ENCODE results near the gene OTX1. TPM values are rescaled to one million over a fixed set of nuclear protein-coding genes. Genes with fewer than 3 reads are reported as not detected.

The OTX1 gene
- total RNA-seq, 6 donors from 2014 or later, result 0.24 to 1.7 (median 0.34) TPM; not detected in 1

DNA sequence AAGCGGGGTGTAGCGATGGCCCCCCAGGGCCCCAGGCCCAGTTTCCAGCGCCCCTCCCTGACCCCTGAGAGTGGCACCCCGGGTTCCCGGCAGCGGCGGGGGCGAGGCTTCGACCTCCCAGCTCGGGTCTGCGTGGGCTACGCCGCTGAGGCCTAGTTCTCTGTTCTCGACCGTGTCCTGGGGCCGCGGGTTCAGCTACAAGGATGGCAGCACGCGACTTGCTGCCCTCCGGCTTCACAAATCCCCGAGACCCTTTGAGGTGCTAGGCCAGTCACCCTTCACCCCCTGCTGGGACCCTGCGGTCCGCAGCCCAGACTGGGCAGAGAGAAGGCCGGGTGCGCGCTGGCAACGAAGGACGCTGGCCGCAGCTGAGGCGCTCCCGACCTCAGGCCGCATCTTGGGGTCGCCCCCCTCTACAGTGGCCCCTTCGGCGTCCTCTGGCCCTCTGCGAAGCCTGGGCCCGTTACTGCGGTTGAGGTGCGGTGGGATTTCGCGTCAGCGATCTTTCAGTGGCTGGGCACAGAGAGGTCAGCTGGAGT, 1.2 kb downstream of the OTX1 start:
- Histone ChIP-seq H3K27me3 (peaks cover 0 to 99% (median 69%) of the 10 kb centered on the region in 4 donors), H3K36me3 (no peaks in the 10 kb centered on the region), H3K27ac (no peak overlapping the region), H3K4me3 (peak overlapping the region in 1 of 4 donors; percentile 61), H3K4me1 (peaks cover 46 to 99% (median 81%) of the 10 kb centered on the region in 4 donors), H3K9me3 (no peaks in the 10 kb centered on the region)
- DNase-seq (peak in 1 of 2 donors; percentile 79), ATAC-seq (ENCODE audit: low FRiP score in 2 of 2) (no peak)
- WGBS, 2 donors, result 36 to 43% methylated on average over 5 to 33 of the region's 42 CpGs
- no peak for TF ChIP-seq EP300 (IDR thresholded peaks at IDR 0.05)
- no peak for TF ChIP-seq POLR2A (IDR thresholded peaks at IDR 0.05)
- TF ChIP-seq POLR2AphosphoS5 (IDR thresholded peaks at IDR 0.05), result no peak
- TF ChIP-seq, protein P1, sequence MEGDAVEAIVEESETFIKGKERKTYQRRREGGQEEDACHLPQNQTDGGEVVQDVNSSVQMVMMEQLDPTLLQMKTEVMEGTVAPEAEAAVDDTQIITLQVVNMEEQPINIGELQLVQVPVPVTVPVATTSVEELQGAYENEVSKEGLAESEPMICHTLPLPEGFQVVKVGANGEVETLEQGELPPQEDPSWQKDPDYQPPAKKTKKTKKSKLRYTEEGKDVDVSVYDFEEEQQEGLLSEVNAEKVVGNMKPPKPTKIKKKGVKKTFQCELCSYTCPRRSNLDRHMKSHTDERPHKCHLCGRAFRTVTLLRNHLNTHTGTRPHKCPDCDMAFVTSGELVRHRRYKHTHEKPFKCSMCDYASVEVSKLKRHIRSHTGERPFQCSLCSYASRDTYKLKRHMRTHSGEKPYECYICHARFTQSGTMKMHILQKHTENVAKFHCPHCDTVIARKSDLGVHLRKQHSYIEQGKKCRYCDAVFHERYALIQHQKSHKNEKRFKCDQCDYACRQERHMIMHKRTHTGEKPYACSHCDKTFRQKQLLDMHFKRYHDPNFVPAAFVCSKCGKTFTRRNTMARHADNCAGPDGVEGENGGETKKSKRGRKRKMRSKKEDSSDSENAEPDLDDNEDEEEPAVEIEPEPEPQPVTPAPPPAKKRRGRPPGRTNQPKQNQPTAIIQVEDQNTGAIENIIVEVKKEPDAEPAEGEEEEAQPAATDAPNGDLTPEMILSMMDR (IDR thresholded peaks at IDR 0.05), result no peak

DNA sequence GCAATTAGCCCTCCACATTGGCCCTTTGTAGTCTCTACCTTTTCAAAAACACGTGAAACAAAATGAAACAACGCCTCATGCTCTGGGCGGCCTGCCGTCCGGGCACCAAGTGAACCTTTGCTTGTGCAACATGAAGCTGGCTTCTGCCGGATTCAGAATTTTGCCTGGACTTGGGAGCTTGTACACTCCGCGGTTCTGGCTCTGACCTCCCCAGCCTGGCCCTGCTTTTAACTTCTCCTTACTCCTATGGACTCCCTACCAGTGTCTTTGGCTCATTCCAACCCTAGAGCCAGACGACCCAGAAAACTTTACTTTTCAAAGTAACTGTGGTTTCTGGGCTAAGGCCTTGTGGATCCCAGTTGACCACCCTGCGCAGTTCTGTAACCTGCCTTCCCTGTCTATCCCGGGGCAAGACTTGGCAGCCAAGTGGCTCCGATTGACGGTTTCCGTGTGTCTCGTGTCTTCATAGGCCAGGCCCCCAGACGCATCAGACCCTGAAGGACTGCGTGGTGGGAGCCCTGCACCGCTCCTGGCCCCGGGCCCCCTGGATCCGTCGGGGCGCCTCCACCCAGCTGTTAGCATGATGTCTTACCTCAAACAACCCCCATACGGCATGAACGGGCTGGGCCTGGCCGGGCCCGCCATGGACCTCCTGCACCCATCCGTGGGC, 1.9 kb downstream of the OTX1 start:
- ATAC-seq (ENCODE audit: low FRiP score in 2 of 2) (no peak), DNase-seq (peak in 1 of 2 donors; percentile 75)
- peaks cover 49 to 99% (median 79%) of the 10 kb centered on the region in 4 donors for H3K4me1 ChIP-seq
- H3K27ac ChIP-seq, result no peak overlapping the region
- H3K4me3 ChIP-seq, result no peak overlapping the region
- no peaks in the 10 kb centered on the region for H3K9me3 ChIP-seq
- H3K27me3 ChIP-seq, result peaks cover 0 to 100% (median 71%) of the 10 kb centered on the region in 4 donors
- TF ChIP-seq POLR2A (IDR thresholded peaks at IDR 0.05) (no peak), EP300 (IDR thresholded peaks at IDR 0.05) (no peak), POLR2AphosphoS5 (IDR thresholded peaks at IDR 0.05) (no peak)
- TF ChIP-seq, protein P1 (IDR thresholded peaks at IDR 0.05), result no peak
- H3K36me3 ChIP-seq, result no peaks in the 10 kb centered on the region
- 43 to 51% methylated on average over 15 to 18 of the region's 27 CpGs for WGBS, 2 donors

DNA sequence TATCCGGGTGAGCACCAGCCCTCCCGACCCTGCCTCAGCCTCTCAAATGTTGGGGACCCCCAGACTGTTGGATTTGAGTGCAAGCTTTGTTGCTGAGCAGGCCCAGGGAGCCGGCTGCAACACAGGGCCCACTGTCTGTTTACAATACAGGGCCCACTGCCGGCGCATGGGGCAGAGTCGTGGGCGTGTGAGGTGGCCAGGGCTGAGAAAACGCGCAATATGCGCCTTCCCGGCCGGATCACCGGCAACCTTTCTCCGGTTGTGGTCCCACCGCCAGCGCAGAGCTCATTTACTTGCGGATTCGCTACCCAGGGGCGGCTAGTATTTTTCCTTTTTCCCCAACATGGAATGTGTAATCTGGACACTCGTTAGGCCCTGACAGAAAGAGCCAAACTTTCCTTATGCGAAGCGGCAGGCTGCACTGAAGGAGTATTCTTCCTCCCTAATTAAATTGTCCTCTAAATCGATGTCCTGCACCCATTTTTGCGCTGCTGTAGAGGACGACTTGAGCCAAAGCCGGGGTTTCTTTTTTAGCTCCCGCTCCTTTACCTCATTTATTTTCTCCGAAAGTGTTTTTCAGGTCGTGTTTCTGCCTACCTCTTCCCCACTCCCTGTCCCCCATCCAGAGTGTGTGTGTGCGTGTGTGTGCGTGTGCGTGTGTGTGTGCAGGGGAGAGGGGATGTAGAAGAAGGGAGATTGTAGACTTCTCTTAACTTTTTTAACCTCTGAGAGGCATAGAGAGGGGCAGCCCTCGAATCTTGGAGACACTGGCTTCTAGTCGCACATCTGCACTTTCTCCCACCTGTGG, 2.7 kb downstream of the OTX1 start:
- ATAC-seq (ENCODE audit: low FRiP score in 2 of 2), result no peak
- 35 to 41% methylated on average over 30 to 34 of the region's 34 CpGs for WGBS, 2 donors
- no peak for DNase-seq
- Histone ChIP-seq H3K27ac (no peak overlapping the region), H3K4me1 (peaks cover 53 to 99% (median 79%) of the 10 kb centered on the region in 4 donors), H3K9me3 (no peaks in the 10 kb centered on the region), H3K27me3 (peaks cover 0 to 100% (median 74%) of the 10 kb centered on the region in 4 donors), H3K36me3 (no peaks in the 10 kb centered on the region), H3K4me3 (peak overlapping the region in 2 of 4 donors; percentile 22 to 38)
- TF ChIP-seq, protein P1 (IDR thresholded peaks at IDR 0.05), result no peak
- TF ChIP-seq POLR2A (IDR thresholded peaks at IDR 0.05) (no peak), POLR2AphosphoS5 (IDR thresholded peaks at IDR 0.05) (no peak), EP300 (IDR thresholded peaks at IDR 0.05) (no peak)

DNA sequence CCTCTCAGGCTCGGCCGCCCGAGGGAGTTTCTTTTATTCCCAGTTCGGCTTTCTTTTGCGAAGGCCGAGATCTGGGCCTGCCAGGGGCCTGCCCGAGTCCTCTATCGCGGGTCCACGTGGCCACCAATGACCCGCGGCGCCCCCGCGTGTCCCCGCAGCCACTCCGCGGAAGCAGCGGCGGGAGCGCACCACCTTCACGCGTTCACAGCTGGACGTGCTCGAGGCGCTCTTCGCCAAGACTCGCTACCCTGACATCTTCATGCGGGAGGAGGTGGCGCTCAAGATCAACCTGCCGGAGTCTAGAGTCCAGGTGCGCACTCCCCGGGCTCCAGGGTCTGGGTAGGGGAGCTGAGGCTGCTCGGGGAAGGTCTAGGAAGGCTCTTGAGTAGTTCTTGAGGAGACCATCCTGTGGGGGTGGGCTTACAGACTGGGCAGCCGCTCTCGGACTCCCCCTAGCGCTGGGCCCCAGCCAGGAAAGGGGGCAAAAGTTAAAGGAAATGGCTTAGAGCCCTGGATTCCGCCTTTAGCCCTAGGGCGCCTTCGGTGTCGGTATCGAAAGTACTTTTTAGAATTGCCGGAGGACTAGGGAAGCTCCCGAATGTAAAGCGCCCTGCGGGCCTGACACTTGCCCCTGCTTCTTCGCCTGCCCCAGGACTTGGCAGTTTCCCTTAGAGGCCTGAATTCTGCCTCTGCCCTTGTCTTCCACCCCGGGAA, 3.4 kb downstream of the OTX1 start:
- Histone ChIP-seq H3K4me3 (peak overlapping the region in 3 of 4 donors; percentile 11 to 38 (median 22)), H3K36me3 (no peaks in the 10 kb centered on the region), H3K27me3 (peaks cover 0 to 100% (median 74%) of the 10 kb centered on the region in 4 donors), H3K27ac (no peak overlapping the region), H3K9me3 (no peaks in the 10 kb centered on the region), H3K4me1 (peaks cover 59 to 99% (median 80%) of the 10 kb centered on the region in 4 donors)
- DNase-seq (peak in 1 of 2 donors; percentile 77), ATAC-seq (ENCODE audit: low FRiP score in 2 of 2) (no peak)
- WGBS, 2 donors, result 6 to 13% methylated on average over 30 to 35 of the region's 48 CpGs
- TF ChIP-seq EP300 (IDR thresholded peaks at IDR 0.05), result no peak
- no peak for TF ChIP-seq POLR2A (IDR thresholded peaks at IDR 0.05)
- TF ChIP-seq, protein P1 (IDR thresholded peaks at IDR 0.05), result no peak

All from upper lobe of left lung (tissue), 6 donors.